AG09309 (cell line): ENCODE data around the gene FAM149A.

ENCODE experiments used
- DNase-seq: peaks from one replicate; pipeline ENCODE4 v3.0.0-alpha.2; 2010; ENCODE audit warnings: low read depth
- H3K4me3 ChIP-seq: 2 replicates; pipeline ENCODE4 v1.5.1; 2011; ENCODE audit warnings: mild to moderate bottlenecking, low read depth, low read length, moderate library complexity; ENCODE audit not compliant: control insufficient read depth
- CTCF ChIP-seq: IDR thresholded peaks from 2 replicates; pipeline ENCODE4 v1.5.1; 2011; ENCODE audit warnings: mild to moderate bottlenecking, low read depth, low read length, inconsistent platforms; ENCODE audit not compliant: insufficient read depth, control insufficient read depth; ENCODE audit errors: missing control alignments

The FAM149A gene

DNA sequence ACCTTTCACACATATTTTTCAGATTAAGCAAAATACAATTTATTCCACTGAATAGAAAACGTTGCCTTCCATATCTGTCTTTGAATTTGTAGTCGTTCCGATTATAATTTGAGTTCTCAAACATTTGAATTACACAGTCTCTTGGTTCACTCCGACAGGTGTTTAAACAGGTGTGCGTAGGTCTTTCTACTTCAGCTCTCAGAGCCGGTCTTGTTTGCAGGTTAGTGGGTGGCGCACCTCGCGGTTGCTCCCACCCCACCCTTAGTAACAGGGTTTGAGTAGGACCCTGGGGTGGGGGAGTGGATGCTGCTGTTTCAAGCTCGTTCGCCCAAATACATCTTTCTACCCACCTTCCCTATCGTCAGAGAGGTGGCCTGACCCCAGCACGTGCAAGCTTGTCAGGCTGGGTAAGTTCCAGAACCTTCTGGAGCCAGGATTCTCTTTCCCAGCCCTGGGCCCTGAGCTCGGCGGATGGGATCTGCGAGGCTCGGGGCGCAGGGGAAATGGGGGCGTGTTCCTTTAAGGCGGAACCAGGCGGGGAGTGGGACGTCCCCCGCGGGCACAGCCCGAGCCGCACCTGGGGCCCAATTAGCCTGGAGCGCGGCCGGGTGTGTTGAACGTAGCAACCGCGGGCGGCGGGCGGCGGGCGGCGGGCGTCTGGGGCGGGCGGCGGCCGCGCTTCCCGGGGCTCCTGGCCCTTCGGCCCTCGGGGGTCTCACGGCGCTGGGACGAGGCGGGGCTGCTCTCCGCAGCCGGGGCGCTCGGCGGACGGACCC, at the start of gene FAM149A:
TSS of gene FAM149A (plus strand) at position 591 of the 776 bp plus-strand sequence.
- no peak for TF ChIP-seq CTCF
- H3K4me3 ChIP-seq: no peak within 1 kb of the TSS; the same call in 1 of the 2 replicates
- DNase-seq: no peak

- H3K4me3 ChIP-seq: no peak overlapping the region
- no peak for DNase-seq
- TF ChIP-seq CTCF: no peak
Measured at GRCh38 chr4:186058253-186058979, 46.1 kb upstream of the FAM149A start.

DNA sequence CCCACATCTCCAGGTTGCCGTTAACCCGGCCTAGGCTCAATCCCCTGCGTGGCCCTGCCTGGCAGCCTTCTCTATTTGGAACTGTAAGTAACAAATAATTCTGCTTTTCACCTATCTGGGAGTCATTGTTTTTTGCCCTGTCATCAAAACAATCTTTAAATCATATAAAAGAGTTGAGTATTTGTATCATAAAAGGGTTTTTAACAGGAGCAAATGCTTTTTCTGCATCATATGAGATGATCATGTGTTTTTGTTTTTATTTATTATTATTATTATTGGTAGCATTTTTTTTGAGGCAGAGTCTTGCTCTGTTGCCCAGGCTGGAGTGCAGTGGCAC, 45.6 kb upstream of the FAM149A start:
- no peak overlapping the region for H3K4me3 ChIP-seq
- DNase-seq: no peak
- no peak for TF ChIP-seq CTCF

- H3K4me3 ChIP-seq: no peak overlapping the region
- no peak for DNase-seq
- no peak for TF ChIP-seq CTCF
Measured at GRCh38 chr4:186061921-186062320, 42.6 kb upstream of the FAM149A start.

GRCh38 chr4:186067757-186068385, 36.6 kb upstream of the FAM149A start:
- peak; percentile 8 for DNase-seq
- H3K4me3 ChIP-seq: peak overlapping the region; percentile 46
- peak; percentile 57 for TF ChIP-seq CTCF

DNA sequence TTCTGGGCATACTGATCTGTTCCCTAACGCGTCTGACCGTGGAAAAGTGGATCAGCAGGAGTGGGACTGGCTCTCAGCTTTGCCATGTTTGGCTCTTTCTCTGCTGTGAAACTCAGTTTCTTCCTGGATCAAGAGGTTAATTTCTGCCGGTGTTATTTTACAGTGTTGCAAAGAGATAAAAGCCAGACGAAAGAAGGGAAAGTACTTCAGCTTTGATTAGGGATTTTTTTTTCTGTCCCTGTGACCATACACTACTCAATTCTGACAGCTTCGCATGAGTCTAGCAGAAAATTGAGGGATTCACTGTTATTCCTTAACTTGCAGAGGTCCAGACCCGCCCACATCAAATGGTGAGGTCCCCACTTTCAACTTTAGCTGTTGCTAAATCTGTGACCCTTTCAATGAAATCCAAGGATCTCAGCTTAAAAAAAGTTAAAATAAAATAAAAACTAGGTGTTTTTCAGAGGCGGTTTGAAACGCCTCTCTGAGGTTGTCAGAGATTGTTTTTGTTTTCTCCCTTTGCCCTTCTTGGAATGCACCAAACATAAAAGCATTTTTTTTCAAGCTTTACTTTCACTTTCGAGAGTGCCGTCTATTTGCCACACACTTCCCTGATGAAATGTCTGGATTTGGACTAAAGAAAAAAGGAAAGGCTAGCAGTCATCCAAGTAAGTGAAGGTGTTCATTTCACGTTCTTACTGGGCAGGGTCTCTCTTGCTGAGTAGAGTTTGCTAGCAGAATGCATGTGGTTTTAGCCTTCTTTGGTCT, 35.7 kb upstream of the FAM149A start, which contains the start of gene TLR3:
TSS of gene TLR3 (plus strand) at position 576 of the 768 bp plus-strand sequence. CDS start 7,464 bp downstream, outside the sequence.
- H3K4me3 ChIP-seq: peak within 1 kb of the TSS; percentile 46
- DNase-seq: no peak
- no peak for TF ChIP-seq CTCF
